B cell (primary cell): ENCODE measurements around the gene SLC9C2. TPM values are rescaled to one million over a fixed set of nuclear protein-coding genes. Genes with fewer than 3 reads are reported as not detected.

Experiments used
- ATAC-seq: fragments of 200-7000 bp; cut with Tn5 transposase; one replicate; pipeline ENCODE4 v1.10.0; 2021; ENCODE audit warnings: low read depth, mild to moderate bottlenecking, moderate number of reproducible peaks, moderate library complexity
- CTCF ChIA-PET: fragments of 350-600 bp; sonication (Branson Sonifier 250); formaldehyde crosslinking; loops from one replicate; lab custom pipeline; 2021; ENCODE audit warnings: antibody characterized with exemption, inconsistent platforms; lab: Charles Lee
- POLR2A ChIA-PET: fragments of 350-600 bp; sonication (Branson Sonifier 250); formaldehyde crosslinking; loops from one replicate; lab custom pipeline; 2021; ENCODE audit warnings: antibody characterized with exemption; lab: Charles Lee
- DNase-seq: peaks from one replicate; pipeline ENCODE4 v3.0.0; 2013
- H2AFZ ChIP-seq: 2 replicates; pipeline ENCODE4 v1.6.1; 2012; ENCODE audit warnings: mild to moderate bottlenecking, low read depth, low read length; ENCODE audit not compliant: insufficient read depth, poor library complexity, severe bottlenecking
- H3K27ac ChIP-seq, 2 donors: 1 replicate in 1 of 2; 2 replicates in 1 of 2; pipeline ENCODE4 v1.5.1; 2012 to 2013; ENCODE audit warnings: low read length in 2 of 2, mild to moderate bottlenecking in 2 of 2, moderate library complexity in 1 of 2
- H3K27me3 ChIP-seq, 4 experiments: fragments of 200-600 bp in 1 of 4; sonication (generic) in 1 of 4; replicated peaks in 1 of 4; 1 replicate in 2 of 4; 2 replicates in 2 of 4; pipeline versions ENCODE4 v1.6.1 to v1.7.0; 2013 to 2016; ENCODE audit warnings: low read length in 3 of 4, mild to moderate bottlenecking in 2 of 4, mixed read lengths in 1 of 4, moderate library complexity in 1 of 4; ENCODE audit not compliant: insufficient read depth in 4 of 4, control insufficient read depth in 3 of 4; ENCODE audit errors: control extremely low read depth in 1 of 4
- H3K36me3 ChIP-seq, 2 experiments: replicated peaks in 1 of 2; 1 replicate in 1 of 2; 2 replicates in 1 of 2; pipeline versions ENCODE4 v1.6.1 to v1.7.1; 2013; ENCODE audit warnings: low read length in 1 of 2; ENCODE audit not compliant: insufficient read depth in 2 of 2, control insufficient read depth in 1 of 2; ENCODE audit errors: control extremely low read depth in 1 of 2, extremely low read depth in 1 of 2
- H3K4me1 ChIP-seq, 2 donors: fragments of 200-600 bp in 1 of 2; sonication (generic) in 1 of 2; 1 replicate in 1 of 2; 2 replicates in 1 of 2; pipeline versions ENCODE4 v1.5.1 to v1.6.1; 2013 to 2017; ENCODE audit warnings: low read length in 2 of 2; ENCODE audit not compliant: control insufficient read depth in 2 of 2, insufficient read depth in 2 of 2
- H3K4me2 ChIP-seq: replicated peaks from 2 replicates; pipeline ENCODE3; 2012; ENCODE audit warnings: mild to moderate bottlenecking, low read depth, low read length; ENCODE audit not compliant: poor library complexity, severe bottlenecking
- H3K4me3 ChIP-seq, 5 experiments: fragments of 200-600 bp in 1 of 5; sonication (generic) in 1 of 5; 1 replicate in 3 of 5; 2 replicates in 2 of 5; pipeline versions ENCODE4 v1.5.1 to v1.7.0; 2011 to 2016; ENCODE audit warnings: low read length in 4 of 5, mild to moderate bottlenecking in 4 of 5, low read depth in 2 of 5, control low read depth in 1 of 5, moderate library complexity in 1 of 5; ENCODE audit not compliant: insufficient read depth in 1 of 5; ENCODE audit errors: control extremely low read depth in 1 of 5, extremely low read depth in 1 of 5
- H3K79me2 ChIP-seq: fragments of 200-600 bp; sonication (generic); one replicate; pipeline ENCODE4 v1.6.0; 2016; ENCODE audit warnings: low read length; ENCODE audit not compliant: control insufficient read depth, insufficient read depth
- H3K9ac ChIP-seq: fragments of 200-600 bp; sonication (generic); 2 replicates; pipeline ENCODE4 v1.6.1; 2017; ENCODE audit warnings: mild to moderate bottlenecking, low read length, moderate library complexity
- H3K9me3 ChIP-seq, 3 donors: one replicate each; pipeline versions ENCODE4 v1.6.1 to v1.7.1; 2013; ENCODE audit warnings: low read length in 2 of 3; ENCODE audit not compliant: control insufficient read depth in 2 of 3, insufficient read depth in 1 of 3; ENCODE audit errors: control extremely low read depth in 1 of 3
- H4K20me1 ChIP-seq: 2 replicates; pipeline ENCODE4 v1.6.0; 2012; ENCODE audit warnings: mild to moderate bottlenecking, low read length; ENCODE audit not compliant: insufficient read depth, control insufficient read depth, poor library complexity, severe bottlenecking
- H3K27ac Mint-ChIP-seq: one replicate; pipeline ENCODE4 v1.8.0; 2021; ENCODE audit warnings: mixed read lengths
- H3K27me3 Mint-ChIP-seq: one replicate; pipeline ENCODE4 v1.8.0; 2021; ENCODE audit warnings: mixed read lengths
- H3K4me1 Mint-ChIP-seq: one replicate; pipeline ENCODE4 v1.8.0; 2021; ENCODE audit warnings: mixed read lengths
- H3K4me3 Mint-ChIP-seq: one replicate; pipeline ENCODE4 v1.8.0; 2021; ENCODE audit warnings: mixed read lengths
- H3K9me3 Mint-ChIP-seq: one replicate; pipeline ENCODE4 v1.8.0; 2022; ENCODE audit warnings: mixed read lengths; ENCODE audit not compliant: insufficient read depth
- EZH2 ChIP-seq: IDR thresholded peaks from 2 replicates; pipeline ENCODE4 v1.6.1; 2012; ENCODE audit warnings: borderline replicate concordance, low read depth, mild to moderate bottlenecking, moderate library complexity, low read length; ENCODE audit not compliant: insufficient read depth, poor library complexity, severe bottlenecking
- WGBS: methylation state at CpG from one replicate; pipeline ENCODE4 v1.1.5; 2013; ENCODE audit warnings: missing lambda C conversion rate; ENCODE audit not compliant: insufficient coverage; 5-methylcytosine and 5-hydroxymethylcytosine counted together
- intact Hi-C: fragments of 100-400 bp; cut with micrococcal nuclease; formaldehyde crosslinking; loops from one replicate; pipeline ENCODE4 v1.10.0; 2022
- polyA plus RNA-seq: library from polyadenylated mRNA; depleted of rRNA; stranded (reverse); fragments of >200 nt; gene quantifications from 2 replicates; pipeline ENCODE4 v1.2.3, GENCODE V29; 2012
- total RNA-seq, 2 donors: library from RNA; stranded (reverse); fragments of 120-200 nt in 1 of 2; gene quantifications; 1 replicate in 1 of 2; 2 replicates in 1 of 2; pipeline versions ENCODE4 v1.2.3 to v1.2.4, GENCODE V29; 2013 to 2022
- TF ChIP-seq, protein P1 (sequence below): fragments of 200-600 bp; IDR thresholded peaks from one replicate; pipeline ENCODE4 v1.8.0; 2022; ENCODE audit warnings: antibody characterized with exemption, mild to moderate bottlenecking

Gene SLC9C2
- total and polyA plus RNA-seq, 2 donors (not counting 1 experiment from before 2014, with no cell fraction given), result not detected

- Histone ChIP-seq H3K27ac (no peak overlapping the region), H2AFZ (no peak overlapping the region), H4K20me1 (no peaks in the 10 kb centered on the region), H3K9me3 (peaks cover 0 to 11% (median 9%) of the 10 kb centered on the region in 3 donors), H3K4me3 (no peak overlapping the region), H3K79me2 (peaks cover 27% of the 10 kb centered on the region), H3K4me1 (peaks cover 22 to 23% of the 10 kb centered on the region in 2 donors), H3K9ac (no peak overlapping the region), H3K4me2 (no peak overlapping the region), H3K27me3 (no peaks in the 10 kb centered on the region), H3K36me3 (no peaks in the 10 kb centered on the region)
- Mint-ChIP-seq H3K27me3 (no peaks in the 10 kb centered on the region), H3K27ac (no peak overlapping the region), H3K9me3 (peaks cover 5% of the 10 kb centered on the region), H3K4me3 (no peak overlapping the region), H3K4me1 (peaks cover 37% of the 10 kb centered on the region)
- ChIA-PET POLR2A (no interaction called here), CTCF (interaction anchor here (2.0 kb wide), 1 partner anchor 729 kb away, joined by 6 read pairs; no protein-coding TSS in a partner anchor)
- ATAC-seq (no peak), DNase-seq (no peak)
- TF ChIP-seq, protein P1, sequence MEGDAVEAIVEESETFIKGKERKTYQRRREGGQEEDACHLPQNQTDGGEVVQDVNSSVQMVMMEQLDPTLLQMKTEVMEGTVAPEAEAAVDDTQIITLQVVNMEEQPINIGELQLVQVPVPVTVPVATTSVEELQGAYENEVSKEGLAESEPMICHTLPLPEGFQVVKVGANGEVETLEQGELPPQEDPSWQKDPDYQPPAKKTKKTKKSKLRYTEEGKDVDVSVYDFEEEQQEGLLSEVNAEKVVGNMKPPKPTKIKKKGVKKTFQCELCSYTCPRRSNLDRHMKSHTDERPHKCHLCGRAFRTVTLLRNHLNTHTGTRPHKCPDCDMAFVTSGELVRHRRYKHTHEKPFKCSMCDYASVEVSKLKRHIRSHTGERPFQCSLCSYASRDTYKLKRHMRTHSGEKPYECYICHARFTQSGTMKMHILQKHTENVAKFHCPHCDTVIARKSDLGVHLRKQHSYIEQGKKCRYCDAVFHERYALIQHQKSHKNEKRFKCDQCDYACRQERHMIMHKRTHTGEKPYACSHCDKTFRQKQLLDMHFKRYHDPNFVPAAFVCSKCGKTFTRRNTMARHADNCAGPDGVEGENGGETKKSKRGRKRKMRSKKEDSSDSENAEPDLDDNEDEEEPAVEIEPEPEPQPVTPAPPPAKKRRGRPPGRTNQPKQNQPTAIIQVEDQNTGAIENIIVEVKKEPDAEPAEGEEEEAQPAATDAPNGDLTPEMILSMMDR, result no peak
- TF ChIP-seq EZH2, result no peak
- WGBS, result 100% methylated on average over 2 of the region's 5 CpGs
- intact Hi-C loops, result no loop called here
Measured at GRCh38 chr1:173474097-173474779, 128.6 kb downstream of the SLC9C2 start.

DNA sequence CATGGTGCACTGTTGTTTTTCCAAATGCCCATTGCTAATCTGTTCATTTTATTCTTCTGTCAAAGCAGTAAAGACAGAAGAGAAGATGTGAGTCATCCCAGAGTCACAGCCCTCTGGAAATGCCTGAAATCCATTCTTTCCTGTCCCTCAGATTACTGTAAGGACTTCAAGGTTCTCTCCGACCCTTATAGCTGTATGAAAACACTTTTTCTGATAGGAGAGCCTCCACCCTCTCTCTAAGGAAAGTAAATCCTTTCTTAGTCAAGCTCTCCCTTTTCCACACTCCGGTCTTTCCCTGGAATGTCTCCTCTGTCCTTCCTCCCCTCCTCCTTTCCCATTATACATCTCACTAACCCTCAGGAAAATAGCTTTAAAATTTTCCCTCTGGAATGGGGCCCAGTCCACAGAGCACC lies 129.3 kb downstream of the SLC9C2 start:
- H3K4me1 Mint-ChIP-seq, result peaks cover 32% of the 10 kb centered on the region
- no peak overlapping the region for H3K4me3 ChIP-seq
- H3K27ac Mint-ChIP-seq, result no peak overlapping the region
- POLR2A ChIA-PET, result no interaction called here
- 90% methylated on average over 2 of the region's 2 CpGs for WGBS
- no peak for TF ChIP-seq EZH2
- TF ChIP-seq, protein P1, result no peak
- no peak overlapping the region for H2AFZ ChIP-seq
- H4K20me1 ChIP-seq, result no peaks in the 10 kb centered on the region
- H3K36me3 ChIP-seq, result no peaks in the 10 kb centered on the region
- H3K4me1 ChIP-seq, result peaks cover 19% of the 10 kb centered on the region in 2 donors
- H3K27ac ChIP-seq, result no peak overlapping the region
- ATAC-seq, result no peak
- H3K27me3 Mint-ChIP-seq, result no peaks in the 10 kb centered on the region
- peaks cover 7% of the 10 kb centered on the region for H3K9me3 Mint-ChIP-seq
- CTCF ChIA-PET, result interaction anchor here (2.0 to 2.4 kb wide), 2 partner anchors 43 to 729 kb away, joined by 6 to 8 read pairs; no protein-coding TSS in a partner anchor
- H3K9ac ChIP-seq, result no peak overlapping the region
- DNase-seq, result no peak
- H3K4me3 Mint-ChIP-seq, result no peak overlapping the region
- intact Hi-C loops, result no loop called here
- no peak overlapping the region for H3K4me2 ChIP-seq
- no peaks in the 10 kb centered on the region for H3K27me3 ChIP-seq
- peaks cover 0 to 14% (median 9%) of the 10 kb centered on the region in 3 donors for H3K9me3 ChIP-seq
- H3K79me2 ChIP-seq, result peaks cover 23% of the 10 kb centered on the region
